ENCODE measurements around the gene M1AP.
A peak's percentile ranks its signal among the peaks of the same experiment; 100 is the strongest.

Gene M1AP

DNA sequence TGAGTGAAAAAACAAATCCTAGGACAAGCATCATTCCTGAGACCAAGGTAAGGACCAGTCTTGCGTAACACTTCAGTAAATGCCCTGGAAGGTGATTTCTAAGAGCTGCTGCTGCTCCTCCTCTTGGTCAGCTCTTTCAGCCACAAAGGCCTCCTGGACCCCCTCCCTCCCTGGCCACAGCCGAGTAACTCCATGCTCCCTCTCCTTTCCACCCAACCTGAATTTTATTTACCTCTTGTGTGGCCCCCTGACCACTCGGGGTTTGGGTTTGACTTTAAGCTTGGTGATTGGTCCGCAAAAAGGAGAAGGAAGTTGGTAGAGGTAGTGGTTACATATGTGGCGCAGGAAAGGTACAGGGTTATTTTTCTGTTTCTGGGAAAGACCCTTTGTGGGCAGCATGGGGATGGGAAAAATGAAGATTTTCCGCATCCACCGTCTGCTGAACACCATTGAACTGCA, 109.2 kb downstream of the M1AP start:
- Histone ChIP-seq H3K27me3 (no peaks in the 10 kb centered on the region), H4K20me1 (no peaks in the 10 kb centered on the region), H3K9ac (no peak overlapping the region), H3K36me3 (peaks cover 10% of the 10 kb centered on the region), H3K4me3 (no peak overlapping the region), H3K9me3 (no peaks in the 10 kb centered on the region), H3K4me2 (peak overlapping the region; percentile 45), H3K4me1 (peaks cover 7% of the 10 kb centered on the region), H3K27ac (no peak overlapping the region)
- TF ChIP-seq Cebpa-rat (IDR thresholded peaks at IDR 0.05): 0 out of 2 replicates have a peak, but pooled peaks have one; percentile 36

DNA sequence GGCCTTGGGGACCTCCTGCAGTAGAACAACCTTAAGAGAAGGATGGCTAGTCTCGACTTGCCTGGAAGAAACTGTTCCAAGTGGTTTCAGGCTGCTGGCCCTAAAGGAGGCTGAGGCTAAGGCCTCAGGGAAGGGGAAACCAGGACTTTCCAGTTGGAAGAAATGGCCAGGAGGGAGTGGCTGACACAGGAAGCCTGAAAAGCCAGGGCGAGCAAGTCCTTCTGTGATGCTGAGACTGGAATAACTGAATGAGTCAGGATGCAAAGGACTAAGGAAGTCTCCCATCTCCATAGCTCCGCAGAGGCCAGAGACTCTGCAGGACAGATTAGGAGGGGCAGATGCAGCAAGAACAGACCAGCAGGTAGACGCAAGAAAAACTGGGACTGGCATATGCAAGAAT, 111.0 kb downstream of the M1AP start:
- Histone ChIP-seq H3K36me3 (peaks cover 26% of the 10 kb centered on the region), H3K27me3 (no peaks in the 10 kb centered on the region), H3K4me3 (no peak overlapping the region), H3K27ac (no peak overlapping the region), H3K9ac (no peak overlapping the region), H4K20me1 (peaks cover 6% of the 10 kb centered on the region; the same call in 1 of the 2 replicates), H3K9me3 (no peaks in the 10 kb centered on the region), H3K4me2 (no peak overlapping the region), H3K4me1 (peaks cover 13% of the 10 kb centered on the region)
- no peak for TF ChIP-seq Cebpa-rat (IDR thresholded peaks at IDR 0.05)

- TF ChIP-seq Cebpa-rat (IDR thresholded peaks at IDR 0.05): no peak
Observed at GRCh38 chr2:74536166-74536950, 111.8 kb downstream of the M1AP start.

DNA sequence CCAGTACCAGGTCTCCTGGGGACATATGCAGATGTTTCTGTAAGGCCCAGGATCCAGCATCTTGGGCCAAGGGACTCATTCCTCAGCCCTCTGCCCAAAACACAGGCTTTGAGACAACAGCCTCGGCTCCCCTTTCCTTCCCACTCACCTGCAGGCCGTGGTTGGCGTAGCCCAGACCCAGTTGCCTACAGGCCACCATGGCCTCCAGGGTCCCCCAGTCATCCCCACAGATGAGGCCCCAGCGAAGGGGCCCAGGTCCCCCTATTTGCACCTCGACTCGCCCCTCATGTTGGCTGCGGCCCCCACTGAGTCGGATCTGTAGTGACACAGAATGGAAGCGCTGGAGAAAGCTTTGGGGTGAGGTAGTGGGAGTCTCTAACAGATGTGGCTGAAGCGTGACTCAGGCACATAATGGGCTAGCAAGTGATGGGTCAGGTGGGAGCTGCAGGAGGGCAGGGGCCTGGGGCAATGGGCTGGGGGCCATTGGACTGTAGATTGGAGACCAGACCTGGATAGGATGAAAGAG, 112.6 kb downstream of the M1AP start:
- H3K4me1 ChIP-seq: peaks cover 29% of the 10 kb centered on the region
- H3K4me2 ChIP-seq: no peak overlapping the region
- H3K4me3 ChIP-seq: no peak overlapping the region
- no peak overlapping the region for H3K9ac ChIP-seq
- no peaks in the 10 kb centered on the region for H3K27me3 ChIP-seq
- H3K27ac ChIP-seq: no peak overlapping the region
- peaks cover 20% of the 10 kb centered on the region; the same call in 1 of the 2 replicates for H4K20me1 ChIP-seq
- peaks cover 26% of the 10 kb centered on the region for H3K36me3 ChIP-seq
- no peak for TF ChIP-seq Cebpa-rat (IDR thresholded peaks at IDR 0.05)
- no peaks in the 10 kb centered on the region for H3K9me3 ChIP-seq

More at GRCh38 chr2:74536166-74536950, 111.8 kb downstream of the M1AP start:
- H3K27me3 ChIP-seq: no peaks in the 10 kb centered on the region
- no peak overlapping the region for H3K27ac ChIP-seq
- peaks cover 26% of the 10 kb centered on the region for H3K36me3 ChIP-seq
- H3K4me2 ChIP-seq: no peak overlapping the region
- no peaks in the 10 kb centered on the region for H3K9me3 ChIP-seq
- H3K9ac ChIP-seq: no peak overlapping the region
- H3K4me1 ChIP-seq: peaks cover 21% of the 10 kb centered on the region
- H3K4me3 ChIP-seq: no peak overlapping the region
- peaks cover 14% of the 10 kb centered on the region; the same call in 1 of the 2 replicates for H4K20me1 ChIP-seq

- peaks cover 20% of the 10 kb centered on the region; the same call in 1 of the 2 replicates for H4K20me1 ChIP-seq
- no peak overlapping the region for H3K9ac ChIP-seq
- no peaks in the 10 kb centered on the region for H3K9me3 ChIP-seq
- no peak for TF ChIP-seq Cebpa-rat (IDR thresholded peaks at IDR 0.05)
- H3K27ac ChIP-seq: no peak overlapping the region
- no peaks in the 10 kb centered on the region for H3K27me3 ChIP-seq
- peaks cover 29% of the 10 kb centered on the region for H3K4me1 ChIP-seq
- no peak overlapping the region for H3K4me2 ChIP-seq
- H3K36me3 ChIP-seq: peaks cover 26% of the 10 kb centered on the region
- H3K4me3 ChIP-seq: no peak overlapping the region
Observed at GRCh38 chr2:74534411-74534810, 113.7 kb downstream of the M1AP start.

DNA sequence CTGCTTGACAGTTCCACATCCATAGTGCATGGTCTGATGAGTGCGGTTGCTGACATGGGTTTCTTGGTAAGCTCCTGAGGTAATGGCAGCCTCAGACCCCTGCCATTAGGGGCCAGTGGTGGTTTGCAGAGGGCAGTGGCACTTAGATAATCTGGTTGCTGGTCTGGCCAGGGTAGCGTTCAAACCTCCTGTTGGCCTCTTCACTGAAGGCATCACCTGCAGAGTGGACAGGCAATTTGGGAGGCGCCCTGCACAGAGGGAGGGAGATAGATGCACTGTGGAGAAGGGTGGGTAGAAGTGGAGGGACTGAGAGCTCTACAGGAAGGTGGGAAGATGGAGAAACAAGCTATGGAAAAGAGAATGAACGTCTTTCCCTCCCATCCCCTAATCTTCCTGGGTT, 114.7 kb downstream of the M1AP start:
- TF ChIP-seq Cebpa-rat (IDR thresholded peaks at IDR 0.05): no peak
- H3K4me1 ChIP-seq: peaks cover 27% of the 10 kb centered on the region
- no peak overlapping the region for H3K27ac ChIP-seq
- H3K9me3 ChIP-seq: no peaks in the 10 kb centered on the region
- no peak overlapping the region for H3K9ac ChIP-seq
- no peak overlapping the region for H3K4me3 ChIP-seq
- no peaks in the 10 kb centered on the region for H3K27me3 ChIP-seq
- peaks cover 26% of the 10 kb centered on the region for H4K20me1 ChIP-seq
- H3K36me3 ChIP-seq: peaks cover 26% of the 10 kb centered on the region
- no peak overlapping the region for H3K4me2 ChIP-seq

DNA sequence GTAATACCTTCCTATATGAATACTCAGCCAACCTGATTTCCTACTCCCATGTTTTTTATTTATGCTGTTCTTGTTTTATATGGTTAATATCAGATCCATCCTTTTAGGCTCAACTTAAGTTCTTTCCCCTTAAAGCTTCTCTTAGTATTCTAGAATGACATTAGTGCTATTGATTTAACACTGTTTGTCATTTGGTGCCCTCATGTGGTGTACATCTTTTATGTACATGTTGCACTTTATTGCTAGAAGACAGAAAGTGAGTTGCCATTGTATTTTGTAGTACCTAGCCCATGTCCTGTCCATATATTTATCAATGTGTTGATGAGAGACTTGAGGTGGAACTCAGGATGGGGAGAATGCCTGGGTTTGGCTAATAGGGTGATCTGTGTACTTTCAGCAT, 115.9 kb downstream of the M1AP start:
- Histone ChIP-seq H4K20me1 (peaks cover 32% of the 10 kb centered on the region), H3K9ac (no peak overlapping the region; the same call in 1 of the 2 replicates), H3K27me3 (no peaks in the 10 kb centered on the region), H3K4me1 (peaks cover 39% of the 10 kb centered on the region), H3K27ac (no peak overlapping the region), H3K36me3 (peaks cover 38% of the 10 kb centered on the region), H3K9me3 (no peaks in the 10 kb centered on the region), H3K4me3 (no peak overlapping the region), H3K4me2 (peak overlapping the region; percentile 98)
- TF ChIP-seq Cebpa-rat (IDR thresholded peaks at IDR 0.05): no peak

GRCh38 chr2:74531666-74532065, 116.5 kb downstream of the M1AP start:
- Histone ChIP-seq H3K27me3 (no peaks in the 10 kb centered on the region), H3K27ac (peak overlapping the region; percentile 1; the same call in 1 of the 2 replicates), H3K36me3 (peaks cover 44% of the 10 kb centered on the region), H3K4me3 (peak overlapping the region; percentile 97), H3K9ac (peak overlapping the region; percentile 94; the same call in 1 of the 2 replicates), H3K9me3 (no peaks in the 10 kb centered on the region), H4K20me1 (peaks cover 32% of the 10 kb centered on the region), H3K4me2 (peak overlapping the region; percentile 98), H3K4me1 (peaks cover 42% of the 10 kb centered on the region)
- no peak for TF ChIP-seq Cebpa-rat (IDR thresholded peaks at IDR 0.05)

DNA sequence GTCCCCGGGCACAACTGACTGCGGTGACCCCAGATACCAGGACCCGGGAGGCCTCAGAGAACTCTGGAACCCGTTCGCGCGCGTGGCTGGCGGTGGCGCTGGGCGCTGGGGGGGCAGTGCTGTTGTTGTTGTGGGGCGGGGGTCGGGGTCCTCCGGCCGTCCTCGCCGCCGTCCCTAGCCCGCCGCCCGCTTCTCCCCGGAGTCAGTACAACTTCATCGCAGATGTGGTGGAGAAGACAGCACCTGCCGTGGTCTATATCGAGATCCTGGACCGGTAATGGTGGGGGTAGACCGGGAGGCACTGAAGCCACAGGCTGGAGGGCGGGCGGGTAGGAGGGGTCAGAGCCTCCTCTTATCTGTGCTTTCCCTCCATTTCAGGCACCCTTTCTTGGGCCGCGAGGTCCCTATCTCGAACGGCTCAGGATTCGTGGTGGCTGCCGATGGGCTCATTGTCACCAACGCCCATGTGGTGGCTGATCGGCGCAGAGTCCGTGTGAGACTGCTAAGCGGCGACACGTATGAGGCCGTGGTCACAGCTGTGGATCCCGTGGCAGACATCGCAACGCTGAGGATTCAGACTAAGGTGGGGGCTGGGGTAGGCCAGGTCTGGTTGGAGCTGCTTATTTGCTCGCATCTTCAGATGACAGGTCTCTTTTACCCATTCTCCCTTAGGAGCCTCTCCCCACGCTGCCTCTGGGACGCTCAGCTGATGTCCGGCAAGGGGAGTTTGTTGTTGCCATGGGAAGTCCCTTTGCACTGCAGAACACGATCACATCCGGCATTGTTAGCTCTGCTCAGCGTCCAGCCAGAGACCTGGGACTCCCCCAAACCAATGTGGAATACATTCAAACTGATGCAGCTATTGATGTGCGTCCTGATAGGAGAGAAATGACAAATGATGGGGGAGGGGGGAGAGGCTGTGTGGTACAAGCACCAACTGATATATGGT, 117.6 kb downstream of the M1AP start:
- Histone ChIP-seq H3K9me3 (no peaks in the 10 kb centered on the region), H4K20me1 (peaks cover 32% of the 10 kb centered on the region), H3K27ac (peak overlapping the region; percentile 96), H3K4me3 (peak overlapping the region; percentile 97), H3K4me2 (peak overlapping the region; percentile 98), H3K27me3 (no peaks in the 10 kb centered on the region), H3K36me3 (peaks cover 55% of the 10 kb centered on the region), H3K4me1 (peaks cover 42% of the 10 kb centered on the region), H3K9ac (peak overlapping the region; percentile 94)
- TF ChIP-seq Cebpa-rat (IDR thresholded peaks at IDR 0.05): no peak

Measured in BLaER1 (cell line).